ENCODE measurements around the gene SF3B4. TPM values are rescaled to one million over a fixed set of nuclear protein-coding genes. Genes with fewer than 3 reads are reported as not detected.
A peak's percentile ranks its signal among the peaks of the same experiment; 100 is the strongest.

SF3B4 gene
- total and polyA plus RNA-seq, 2 of the 13 experiments (the other 11 are each of a cell fraction or from before 2014, with no cell fraction given): 13.8 to 14.8 TPM

DNA sequence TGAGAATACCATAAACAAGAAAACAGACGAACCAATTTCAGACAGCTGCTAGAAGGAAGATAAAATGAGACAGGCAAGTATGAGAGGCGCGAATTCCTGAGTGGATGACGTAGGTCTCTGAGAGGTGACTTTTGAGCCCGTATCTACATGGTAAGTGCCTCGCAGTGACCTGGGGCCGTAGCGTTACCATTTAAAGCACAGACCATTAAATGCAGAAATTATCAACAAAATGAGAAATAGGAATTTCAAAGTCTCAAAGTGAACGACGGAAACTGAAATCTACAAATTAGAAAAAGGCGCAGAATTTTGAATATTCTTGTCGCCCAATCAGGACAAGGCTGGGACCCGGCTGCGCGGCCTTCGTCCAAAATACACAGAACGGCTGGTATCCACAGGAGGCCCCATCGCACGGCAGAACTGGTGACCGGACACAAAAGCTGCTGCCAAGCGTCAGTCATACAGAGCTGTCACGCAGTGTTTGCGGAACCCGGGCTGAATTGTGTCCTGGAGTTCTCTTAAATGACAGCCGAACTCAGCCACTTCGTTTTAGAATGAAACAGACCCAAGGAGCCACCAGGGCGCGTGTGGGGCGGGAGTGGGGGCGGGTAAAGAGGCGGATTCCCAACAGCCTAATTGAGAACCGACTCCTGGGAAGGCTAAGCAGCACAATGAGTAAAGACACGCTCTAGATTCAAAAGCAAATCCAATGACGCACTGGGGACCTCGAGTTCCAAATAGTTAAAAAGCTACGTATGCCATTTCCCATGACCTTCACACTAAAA is 42.1 kb downstream of the SF3B4 start (continued):
- TF ChIP-seq CENPT (CRISPR knock-in tag; IDR thresholded peaks at IDR 0.05; ENCODE audit: low read depth) (no peak), ZFX (CRISPR knock-in tag; IDR thresholded peaks at IDR 0.05; ENCODE audit: low read depth) (peak; percentile 53), BRCA1 (CRISPR knock-in tag; IDR thresholded peaks at IDR 0.05) (0 out of 2 replicates have a peak, but pooled peaks have one; percentile 8), DNMT1 (CRISPR knock-in tag; IDR thresholded peaks at IDR 0.05) (no peak), POLR2AphosphoS2 (IDR thresholded peaks at IDR 0.05; ENCODE audit: low read depth, low read length) (peak; percentile 70; the same call in 1 of the 2 replicates), SOX13 (IDR thresholded peaks at IDR 0.05) (0 out of 2 replicates have a peak, but pooled peaks have one; percentile 17), SOX13 (CRISPR knock-in tag; conservative IDR thresholded peaks at IDR 0.05 in 1 of 2, IDR thresholded peaks at IDR 0.05 in 1 of 2) (peak in 1 of 2 experiments; percentile 21; a peak in 1 of 4 replicates), POLR2A (IDR thresholded peaks at IDR 0.05; ENCODE audit: insufficient read depth in 1 of 2, low read depth in 2 of 2, low read length in 2 of 2) (peak; percentile 51 to 93), FOXO1 (CRISPR knock-in tag; IDR thresholded peaks at IDR 0.05) (peak; percentile 1; the same call in 1 of the 2 replicates), ZNF816 (CRISPR knock-in tag; IDR thresholded peaks at IDR 0.05; ENCODE audit: borderline replicate concordance) (peak; percentile 80; the same call in 1 of the 2 replicates), RBM39 (IDR thresholded peaks at IDR 0.05; ENCODE audit: low read depth, low read length, poor library complexity, severe bottlenecking) (peak; percentile 60), HDAC1 (CRISPR knock-in tag; IDR thresholded peaks at IDR 0.05) (peak; percentile 72), TEAD3 (CRISPR knock-in tag; optimal IDR thresholded peaks at IDR 0.05; ENCODE audit: borderline replicate concordance) (peak; percentile 10), ASH2L (IDR thresholded peaks at IDR 0.05; ENCODE audit: insufficient read length, low read depth, low read length) (peak; percentile 42), FOXA1 (IDR thresholded peaks at IDR 0.05) (no peak), FOXA1 (CRISPR knock-in tag; IDR thresholded peaks at IDR 0.05) (peak; percentile 61)
- TF ChIP-seq, protein P1, sequence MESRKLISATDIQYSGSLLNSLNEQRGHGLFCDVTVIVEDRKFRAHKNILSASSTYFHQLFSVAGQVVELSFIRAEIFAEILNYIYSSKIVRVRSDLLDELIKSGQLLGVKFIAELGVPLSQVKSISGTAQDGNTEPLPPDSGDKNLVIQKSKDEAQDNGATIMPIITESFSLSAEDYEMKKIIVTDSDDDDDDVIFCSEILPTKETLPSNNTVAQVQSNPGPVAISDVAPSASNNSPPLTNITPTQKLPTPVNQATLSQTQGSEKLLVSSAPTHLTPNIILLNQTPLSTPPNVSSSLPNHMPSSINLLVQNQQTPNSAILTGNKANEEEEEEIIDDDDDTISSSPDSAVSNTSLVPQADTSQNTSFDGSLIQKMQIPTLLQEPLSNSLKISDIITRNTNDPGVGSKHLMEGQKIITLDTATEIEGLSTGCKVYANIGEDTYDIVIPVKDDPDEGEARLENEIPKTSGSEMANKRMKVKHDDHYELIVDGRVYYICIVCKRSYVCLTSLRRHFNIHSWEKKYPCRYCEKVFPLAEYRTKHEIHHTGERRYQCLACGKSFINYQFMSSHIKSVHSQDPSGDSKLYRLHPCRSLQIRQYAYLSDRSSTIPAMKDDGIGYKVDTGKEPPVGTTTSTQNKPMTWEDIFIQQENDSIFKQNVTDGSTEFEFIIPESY (CRISPR knock-in tag; IDR thresholded peaks at IDR 0.05): no peak
- TF ChIP-seq, protein P2, sequence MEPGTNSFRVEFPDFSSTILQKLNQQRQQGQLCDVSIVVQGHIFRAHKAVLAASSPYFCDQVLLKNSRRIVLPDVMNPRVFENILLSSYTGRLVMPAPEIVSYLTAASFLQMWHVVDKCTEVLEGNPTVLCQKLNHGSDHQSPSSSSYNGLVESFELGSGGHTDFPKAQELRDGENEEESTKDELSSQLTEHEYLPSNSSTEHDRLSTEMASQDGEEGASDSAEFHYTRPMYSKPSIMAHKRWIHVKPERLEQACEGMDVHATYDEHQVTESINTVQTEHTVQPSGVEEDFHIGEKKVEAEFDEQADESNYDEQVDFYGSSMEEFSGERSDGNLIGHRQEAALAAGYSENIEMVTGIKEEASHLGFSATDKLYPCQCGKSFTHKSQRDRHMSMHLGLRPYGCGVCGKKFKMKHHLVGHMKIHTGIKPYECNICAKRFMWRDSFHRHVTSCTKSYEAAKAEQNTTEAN (CRISPR knock-in tag; conservative IDR thresholded peaks at IDR 0.05): 0 out of 2 replicates have a peak, but pooled peaks have one; percentile 32
- TF ChIP-seq, protein P3, sequence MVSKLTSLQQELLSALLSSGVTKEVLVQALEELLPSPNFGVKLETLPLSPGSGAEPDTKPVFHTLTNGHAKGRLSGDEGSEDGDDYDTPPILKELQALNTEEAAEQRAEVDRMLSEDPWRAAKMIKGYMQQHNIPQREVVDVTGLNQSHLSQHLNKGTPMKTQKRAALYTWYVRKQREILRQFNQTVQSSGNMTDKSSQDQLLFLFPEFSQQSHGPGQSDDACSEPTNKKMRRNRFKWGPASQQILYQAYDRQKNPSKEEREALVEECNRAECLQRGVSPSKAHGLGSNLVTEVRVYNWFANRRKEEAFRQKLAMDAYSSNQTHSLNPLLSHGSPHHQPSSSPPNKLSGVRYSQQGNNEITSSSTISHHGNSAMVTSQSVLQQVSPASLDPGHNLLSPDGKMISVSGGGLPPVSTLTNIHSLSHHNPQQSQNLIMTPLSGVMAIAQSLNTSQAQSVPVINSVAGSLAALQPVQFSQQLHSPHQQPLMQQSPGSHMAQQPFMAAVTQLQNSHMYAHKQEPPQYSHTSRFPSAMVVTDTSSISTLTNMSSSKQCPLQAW (CRISPR knock-in tag; IDR thresholded peaks at IDR 0.05): 0 out of 2 replicates have a peak, but pooled peaks have one; percentile 32
- TF ChIP-seq, protein P4, sequence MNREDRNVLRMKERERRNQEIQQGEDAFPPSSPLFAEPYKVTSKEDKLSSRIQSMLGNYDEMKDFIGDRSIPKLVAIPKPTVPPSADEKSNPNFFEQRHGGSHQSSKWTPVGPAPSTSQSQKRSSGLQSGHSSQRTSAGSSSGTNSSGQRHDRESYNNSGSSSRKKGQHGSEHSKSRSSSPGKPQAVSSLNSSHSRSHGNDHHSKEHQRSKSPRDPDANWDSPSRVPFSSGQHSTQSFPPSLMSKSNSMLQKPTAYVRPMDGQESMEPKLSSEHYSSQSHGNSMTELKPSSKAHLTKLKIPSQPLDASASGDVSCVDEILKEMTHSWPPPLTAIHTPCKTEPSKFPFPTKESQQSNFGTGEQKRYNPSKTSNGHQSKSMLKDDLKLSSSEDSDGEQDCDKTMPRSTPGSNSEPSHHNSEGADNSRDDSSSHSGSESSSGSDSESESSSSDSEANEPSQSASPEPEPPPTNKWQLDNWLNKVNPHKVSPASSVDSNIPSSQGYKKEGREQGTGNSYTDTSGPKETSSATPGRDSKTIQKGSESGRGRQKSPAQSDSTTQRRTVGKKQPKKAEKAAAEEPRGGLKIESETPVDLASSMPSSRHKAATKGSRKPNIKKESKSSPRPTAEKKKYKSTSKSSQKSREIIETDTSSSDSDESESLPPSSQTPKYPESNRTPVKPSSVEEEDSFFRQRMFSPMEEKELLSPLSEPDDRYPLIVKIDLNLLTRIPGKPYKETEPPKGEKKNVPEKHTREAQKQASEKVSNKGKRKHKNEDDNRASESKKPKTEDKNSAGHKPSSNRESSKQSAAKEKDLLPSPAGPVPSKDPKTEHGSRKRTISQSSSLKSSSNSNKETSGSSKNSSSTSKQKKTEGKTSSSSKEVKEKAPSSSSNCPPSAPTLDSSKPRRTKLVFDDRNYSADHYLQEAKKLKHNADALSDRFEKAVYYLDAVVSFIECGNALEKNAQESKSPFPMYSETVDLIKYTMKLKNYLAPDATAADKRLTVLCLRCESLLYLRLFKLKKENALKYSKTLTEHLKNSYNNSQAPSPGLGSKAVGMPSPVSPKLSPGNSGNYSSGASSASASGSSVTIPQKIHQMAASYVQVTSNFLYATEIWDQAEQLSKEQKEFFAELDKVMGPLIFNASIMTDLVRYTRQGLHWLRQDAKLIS (CRISPR knock-in tag; IDR thresholded peaks at IDR 0.05): 0 out of 2 replicates have a peak, but pooled peaks have one; percentile 14

All from HepG2 (cell line).